Activated CD8-positive, alpha-beta memory T cell treated with anti-CD3 and anti-CD28 coated beads, Interleukin-2, amount 50 U/mL, for 48 hours (primary cell): ENCODE results near the gene KIAA1755.

Experiments
- DNase-seq: peaks from one replicate; pipeline ENCODE4 v3.0.0-alpha.2; 2020

Gene KIAA1755

DNA sequence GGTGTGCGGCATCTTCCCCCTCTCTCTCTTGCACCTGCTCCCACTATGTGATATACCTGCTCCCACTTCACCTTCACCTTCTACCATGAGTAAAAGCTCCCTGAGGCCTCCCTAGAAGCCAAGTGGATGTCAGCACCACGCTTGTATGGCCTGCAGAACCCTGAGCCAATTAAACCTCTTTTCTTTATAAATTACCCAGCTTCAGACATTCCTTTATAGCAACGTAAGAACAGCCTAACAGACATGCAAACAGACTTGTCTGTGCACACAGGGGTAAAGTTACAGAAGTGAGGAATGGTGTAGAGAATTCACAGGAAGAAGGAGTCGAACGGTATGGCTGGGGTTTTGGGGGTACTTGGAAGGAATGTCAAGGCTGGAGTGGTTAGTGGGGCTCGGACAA lies 80.7 kb downstream of the KIAA1755 start:
- no peak for DNase-seq

DNA sequence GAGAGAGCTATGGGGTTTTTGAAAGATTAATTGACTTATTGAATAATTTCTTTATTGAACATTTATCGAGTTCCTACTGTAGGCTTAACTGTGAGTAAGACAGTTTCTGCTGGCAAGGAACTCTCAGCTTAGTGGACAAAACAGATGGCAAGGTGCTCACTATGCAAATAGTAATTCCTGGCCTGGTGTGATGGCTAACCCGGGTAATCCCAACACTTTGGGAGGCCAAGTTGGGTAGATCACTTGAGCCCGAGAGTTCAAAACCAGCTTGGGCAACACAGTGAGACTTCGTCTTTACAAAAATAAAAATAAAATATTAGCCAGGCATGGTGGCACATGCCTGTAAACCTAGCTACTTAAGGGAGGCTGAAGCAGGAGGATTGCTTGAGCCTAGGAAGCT lies 82.0 kb downstream of the KIAA1755 start:
- DNase-seq, result no peak

GRCh38 chr20:38178065-38178491 lies 82.5 kb downstream of the KIAA1755 start:
- DNase-seq, result no peak

DNA sequence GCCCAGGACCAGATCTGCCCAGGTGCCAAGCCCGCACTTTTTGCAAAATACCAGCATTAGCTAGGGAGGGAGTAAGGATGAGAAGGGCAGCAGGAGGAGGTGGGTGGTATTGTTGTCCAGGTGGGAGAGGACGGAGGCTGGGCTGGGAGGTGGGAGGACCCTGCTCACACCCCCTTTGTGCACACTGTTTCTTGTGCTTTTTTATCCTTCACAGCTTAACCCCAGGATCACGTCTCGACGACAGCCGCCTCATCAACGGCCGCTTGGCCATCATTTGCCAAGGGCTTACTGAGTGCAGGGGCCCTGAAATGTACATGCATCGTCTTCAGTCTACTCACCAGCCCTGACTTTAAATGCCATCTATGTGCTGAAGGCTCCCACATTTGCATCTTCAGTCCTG lies 83.3 kb downstream of the KIAA1755 start:
- DNase-seq, result no peak

- DNase-seq, result no peak
Observed at GRCh38 chr20:38175304-38176180, 85.0 kb downstream of the KIAA1755 start.

DNA sequence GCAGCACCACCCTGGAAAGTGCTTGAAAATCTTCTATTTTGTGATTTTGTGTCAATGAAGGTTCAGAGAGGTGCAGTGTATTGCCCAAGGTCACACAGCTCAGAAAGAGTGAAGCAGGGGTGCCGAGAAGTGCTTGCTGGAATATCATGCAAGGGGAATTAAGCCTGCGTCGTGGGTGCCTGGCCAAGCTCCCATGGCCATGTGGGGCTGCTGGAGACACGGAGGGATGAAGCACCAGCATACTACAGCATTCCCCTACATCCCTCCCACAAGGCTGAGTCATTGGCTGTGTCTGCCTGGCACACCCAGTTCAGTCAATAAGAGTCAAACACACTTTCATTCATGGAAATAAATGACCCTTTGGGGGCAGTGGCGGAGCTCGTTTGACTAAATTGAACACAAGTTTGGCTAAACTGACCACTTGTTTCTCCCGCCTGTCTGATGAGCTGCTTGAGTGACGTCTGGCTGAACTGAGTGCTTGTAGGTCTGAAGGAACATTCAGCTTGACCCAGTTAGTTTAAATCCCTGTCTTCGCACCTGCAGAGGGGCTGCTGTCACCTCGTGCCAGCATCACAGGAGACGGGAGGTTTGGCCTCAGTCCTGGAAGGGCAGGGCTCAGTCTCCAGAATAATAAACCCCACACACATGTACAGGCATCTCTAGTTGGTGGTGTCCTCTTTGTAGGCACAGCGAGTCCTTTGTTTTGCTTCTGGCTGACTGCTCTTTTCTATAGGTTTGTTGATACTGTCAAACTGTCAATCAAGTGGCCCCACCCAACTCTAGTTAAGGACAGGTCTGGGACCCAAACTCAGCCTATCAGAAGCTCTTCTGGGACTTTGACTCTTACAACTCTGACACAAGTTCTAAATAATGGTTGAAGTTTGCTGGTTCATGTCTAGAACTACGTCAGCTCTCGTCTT lies 87.0 kb downstream of the KIAA1755 start:
- DNase-seq, result no peak

DNA sequence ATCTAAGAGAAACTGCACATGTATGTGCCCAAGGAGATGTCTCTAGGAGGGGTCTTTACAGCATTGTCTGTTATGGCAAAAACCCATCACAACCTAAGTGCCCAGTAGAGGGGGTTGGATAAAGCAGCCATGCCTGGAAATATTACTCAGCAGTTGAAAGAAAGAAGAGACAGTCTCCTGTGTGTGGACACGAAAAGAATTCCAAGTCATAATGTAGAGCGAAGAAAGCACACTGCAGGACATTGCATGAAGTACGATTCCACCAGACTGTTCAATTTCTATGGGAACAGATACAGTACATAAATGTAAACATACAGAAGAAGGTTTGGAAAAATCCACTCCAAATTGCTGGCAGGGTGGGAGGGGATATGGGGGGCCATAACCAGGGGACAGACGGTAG lies 88.1 kb downstream of the KIAA1755 start:
- DNase-seq, result no peak

- DNase-seq, result no peak
Observed at GRCh38 chr20:38171675-38172043, 88.9 kb downstream of the KIAA1755 start.

DNA sequence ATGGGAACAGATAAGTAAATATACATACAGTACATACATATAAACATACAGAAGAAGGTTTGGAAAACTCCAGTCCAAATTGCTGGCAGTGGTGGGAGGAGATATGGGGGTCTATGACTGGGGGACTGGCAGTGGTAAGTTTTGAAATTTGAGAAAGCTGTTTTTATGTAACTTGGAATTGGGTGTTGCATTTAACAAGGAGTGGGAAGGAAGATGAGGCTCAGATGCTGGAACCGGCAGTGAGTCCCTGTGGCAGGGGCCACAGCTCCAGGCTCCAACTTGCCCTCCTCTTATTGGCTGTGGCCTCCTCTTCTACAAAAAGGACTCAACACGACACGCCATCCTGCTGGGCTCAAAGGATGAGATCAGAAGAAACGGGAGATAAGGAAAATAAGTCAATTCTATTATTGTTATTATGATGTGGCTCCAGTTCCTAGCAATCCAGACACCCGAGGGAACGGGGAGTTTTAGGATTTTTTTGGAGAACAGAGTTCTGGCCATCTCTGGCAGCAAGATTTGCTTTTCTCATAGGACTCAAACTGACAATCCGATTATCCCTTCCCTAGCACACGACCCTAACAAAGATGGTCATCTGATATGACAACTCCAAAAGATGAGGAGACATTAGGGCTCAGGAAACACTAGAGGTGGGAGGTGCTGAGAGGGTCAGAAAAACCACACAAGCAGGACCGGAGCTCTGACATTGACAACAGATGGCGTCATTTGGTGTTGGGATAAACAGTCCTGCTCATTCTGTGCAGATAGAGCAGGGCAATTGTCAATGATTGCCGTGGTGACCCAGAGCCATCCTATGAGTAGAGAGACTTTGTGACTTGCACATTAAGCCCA lies 89.5 kb downstream of the KIAA1755 start:
- no peak for DNase-seq

DNA sequence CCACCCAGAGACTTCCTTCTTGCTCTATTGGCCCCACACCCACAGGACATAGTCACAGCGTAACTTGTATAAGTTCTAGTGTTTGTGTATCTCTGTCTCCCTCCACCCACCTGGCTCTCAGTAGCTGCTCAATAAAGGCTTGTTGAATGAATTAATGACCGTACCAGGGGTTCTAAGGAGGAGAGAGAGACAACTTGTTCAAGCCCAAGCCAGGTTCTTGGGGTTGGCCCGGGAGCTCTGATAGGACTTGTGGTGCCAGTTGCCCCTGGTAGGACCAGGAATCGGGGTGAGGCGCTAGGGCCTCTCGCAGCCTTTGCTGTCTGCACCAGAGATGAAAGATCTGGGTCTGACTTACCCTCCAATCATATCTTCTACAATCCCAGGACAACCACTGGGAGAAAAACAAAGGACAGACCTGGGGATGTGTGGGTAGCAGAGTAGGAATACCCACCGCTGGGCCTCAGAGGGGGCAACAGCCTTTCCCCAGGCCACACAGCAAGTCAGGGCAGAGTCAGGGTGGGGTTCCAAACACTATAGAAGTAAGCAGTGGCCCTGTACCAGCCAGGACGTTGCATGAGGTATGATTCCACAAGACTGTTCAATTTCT lies 90.2 kb downstream of the KIAA1755 start:
- no peak for DNase-seq

DNA sequence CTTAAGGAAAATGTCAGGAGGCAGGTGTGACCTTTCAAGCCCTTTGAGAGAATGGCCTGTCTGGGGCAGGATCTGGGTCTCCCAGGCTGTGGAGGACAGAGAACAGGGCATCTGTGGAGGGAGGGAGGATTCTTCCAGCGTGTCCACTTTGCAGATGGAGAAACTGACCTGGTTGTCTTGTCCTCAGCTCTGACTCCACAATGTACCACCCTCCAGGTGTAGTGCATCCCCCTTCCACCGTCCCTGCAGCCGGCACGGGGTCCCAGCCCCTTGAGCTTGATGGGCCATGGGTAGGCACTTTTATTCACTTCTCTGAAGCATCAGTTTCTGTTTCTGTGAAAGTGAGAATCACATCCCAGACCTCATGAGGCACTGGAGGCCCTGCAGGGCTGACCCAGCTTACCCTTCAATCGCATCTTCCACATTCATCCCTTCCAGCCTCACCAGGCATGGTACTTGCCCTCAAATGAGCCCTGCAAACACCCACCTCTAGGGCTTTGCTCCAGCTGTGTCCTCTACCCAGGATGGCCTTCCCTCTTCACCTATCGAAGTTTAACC lies 90.8 kb downstream of the KIAA1755 start:
- no peak for DNase-seq

DNA sequence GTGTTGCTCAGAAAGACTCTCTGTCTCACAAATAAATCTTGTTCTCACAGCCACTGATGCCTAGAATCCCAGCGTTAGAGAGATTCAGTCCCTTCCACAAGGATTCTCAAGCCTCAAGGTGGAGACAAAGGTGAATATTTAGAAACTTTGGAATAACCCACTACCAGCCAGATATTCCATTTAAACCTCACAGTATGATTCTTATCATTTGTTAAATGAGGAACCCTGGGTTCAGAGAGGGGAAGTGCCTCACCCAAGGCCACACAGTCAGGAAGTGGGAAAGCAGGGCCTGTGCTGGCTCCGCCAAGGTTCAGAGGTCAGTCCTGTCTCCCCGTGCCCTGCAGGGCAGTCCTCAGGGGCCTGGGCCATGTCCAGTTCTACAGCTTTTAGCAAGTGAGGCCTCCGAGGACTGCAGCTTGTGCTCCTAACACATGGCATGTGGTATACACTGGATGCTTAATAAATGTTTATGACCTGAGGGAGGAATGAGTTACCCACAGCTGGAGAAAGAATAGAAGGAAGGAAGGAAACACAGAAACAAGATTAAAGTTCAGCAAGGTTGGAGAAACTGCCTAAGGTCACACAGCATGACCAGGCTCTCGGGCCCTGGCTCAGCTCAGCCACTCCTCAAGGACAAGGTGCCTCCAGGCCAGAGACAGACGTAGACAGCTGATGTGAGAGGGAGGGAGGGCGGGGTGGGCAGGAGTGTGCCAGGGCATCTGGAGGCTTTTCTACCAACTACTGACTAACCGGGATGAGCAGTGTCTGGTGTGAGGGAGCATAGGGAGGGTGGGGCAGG lies 91.5 kb downstream of the KIAA1755 start:
- DNase-seq, result no peak

DNA sequence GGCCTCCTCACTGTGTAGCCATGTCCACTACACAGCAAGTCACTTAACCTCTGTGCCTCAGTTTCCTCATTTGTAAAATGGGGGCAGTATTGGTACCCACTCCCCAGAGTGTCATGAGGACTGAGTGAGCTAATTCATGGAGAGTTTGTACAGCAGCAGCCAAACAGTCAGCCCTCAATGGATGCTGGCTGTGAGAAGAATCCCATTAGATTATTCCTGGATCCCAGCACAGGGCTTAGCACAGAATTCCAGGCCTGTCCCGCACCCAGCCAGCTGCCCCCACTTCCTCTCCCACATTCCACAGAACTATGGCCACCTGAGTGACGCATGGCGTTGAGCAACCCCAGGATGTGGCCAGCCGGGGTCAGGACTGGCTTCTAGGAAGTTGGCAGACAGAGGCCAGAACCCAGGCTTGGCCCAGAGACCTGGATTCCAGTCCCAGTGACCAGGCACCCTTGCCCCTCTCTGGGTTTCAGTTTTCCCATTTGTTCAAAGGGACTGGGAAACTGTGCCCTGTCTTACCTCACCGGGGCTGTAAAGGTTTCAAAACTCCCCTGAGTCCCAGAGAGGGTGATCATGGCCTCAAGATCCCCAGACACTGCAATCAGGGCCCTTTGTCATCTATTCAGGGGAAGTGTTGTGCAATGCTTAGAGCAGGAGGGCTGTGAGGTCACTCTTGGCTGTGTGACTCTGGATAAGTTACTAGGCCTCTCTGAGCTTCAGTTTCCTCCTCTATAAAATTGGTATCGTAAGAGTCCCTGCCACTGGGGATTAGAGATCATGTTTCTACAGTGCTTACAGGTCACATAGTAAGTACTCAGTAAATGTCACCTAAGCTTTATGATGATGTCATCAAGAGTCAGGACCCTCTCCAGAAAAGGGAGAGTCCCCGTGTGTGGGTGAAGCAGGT lies 92.4 kb downstream of the KIAA1755 start:
- DNase-seq, result no peak

DNA sequence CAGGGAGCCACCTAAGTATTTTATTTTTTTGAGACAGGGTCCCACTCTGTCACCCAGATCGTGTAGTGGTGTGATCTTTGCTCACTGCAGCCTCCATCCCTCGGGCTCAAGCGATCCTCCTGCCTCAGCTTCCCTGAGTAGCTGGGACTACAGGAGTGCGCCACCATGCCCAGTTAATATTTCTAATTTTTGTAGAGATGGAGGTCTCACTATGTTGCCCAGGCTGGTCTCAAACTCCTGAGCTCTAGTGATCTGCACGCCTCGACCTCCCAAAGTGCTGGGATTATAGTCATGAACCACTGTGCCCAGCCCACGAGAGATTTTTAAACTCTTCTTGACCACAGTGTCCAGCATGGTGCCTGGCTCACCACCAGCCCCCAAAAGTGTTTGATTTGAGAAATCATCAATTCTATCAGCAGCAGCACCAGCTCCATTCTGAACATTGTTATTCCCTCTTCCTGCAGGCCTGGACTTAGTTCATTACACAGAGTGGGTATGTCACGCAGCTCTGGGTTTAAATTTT lies 93.1 kb downstream of the KIAA1755 start:
- DNase-seq, result no peak

DNA sequence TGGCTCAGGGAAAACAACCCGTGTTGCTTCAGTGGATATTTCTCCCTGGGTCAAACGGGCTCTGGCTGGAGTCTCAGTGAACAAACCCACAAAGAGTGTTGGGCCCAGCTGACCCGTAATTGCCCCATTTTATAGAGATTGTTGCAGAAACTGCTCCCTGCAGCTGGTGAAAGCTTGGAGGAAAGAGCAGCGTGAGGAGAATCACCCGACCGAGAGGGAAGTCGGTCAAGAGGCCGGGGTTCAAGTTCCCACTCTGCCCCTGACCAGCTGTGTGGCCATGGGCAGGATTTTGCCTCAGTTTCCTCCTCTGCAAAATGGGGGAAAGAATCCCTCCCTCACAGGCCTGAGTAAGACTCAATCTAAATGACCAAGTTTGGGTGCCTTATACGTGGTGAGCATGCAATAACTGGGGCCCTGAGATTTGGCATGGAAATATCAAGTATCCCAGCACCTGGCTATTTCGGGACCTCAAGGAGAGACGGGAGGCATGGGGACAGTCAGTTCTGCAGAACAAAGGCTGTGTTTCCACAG lies 93.8 kb downstream of the KIAA1755 start:
- no peak for DNase-seq

DNA sequence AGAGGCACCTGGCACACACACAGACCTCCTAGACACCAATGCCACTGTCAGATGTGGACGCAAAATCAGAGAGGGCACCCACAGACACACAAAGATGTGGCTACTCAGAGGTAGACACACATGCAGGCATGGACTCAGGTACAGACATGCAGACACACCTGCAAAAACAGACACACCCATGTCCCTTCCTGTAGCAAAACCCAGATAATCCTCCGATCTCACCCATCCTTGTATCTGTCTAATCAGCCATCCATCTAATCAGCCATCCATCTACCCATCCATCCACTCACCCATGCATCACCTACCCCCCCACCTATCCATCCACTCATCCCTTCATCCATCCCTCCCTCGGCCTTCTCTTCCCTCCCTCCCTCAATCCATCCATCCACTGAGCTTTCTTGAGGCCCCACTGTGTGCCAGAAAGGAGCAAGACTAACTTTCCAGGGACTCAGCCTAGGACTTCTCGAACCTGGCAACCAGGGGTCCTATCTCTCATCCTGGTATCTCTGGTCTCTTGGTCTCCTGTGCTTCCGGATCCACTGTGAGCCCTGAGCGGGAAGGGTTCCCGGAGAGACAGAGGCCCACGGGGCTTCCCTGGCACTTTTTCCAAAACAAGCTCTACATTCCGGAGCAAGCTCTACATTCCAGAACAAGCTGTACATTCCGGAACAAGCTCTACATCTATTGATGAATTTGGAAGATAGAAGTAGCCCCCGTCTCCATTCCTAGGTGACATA lies 94.4 kb downstream of the KIAA1755 start:
- no peak for DNase-seq

DNA sequence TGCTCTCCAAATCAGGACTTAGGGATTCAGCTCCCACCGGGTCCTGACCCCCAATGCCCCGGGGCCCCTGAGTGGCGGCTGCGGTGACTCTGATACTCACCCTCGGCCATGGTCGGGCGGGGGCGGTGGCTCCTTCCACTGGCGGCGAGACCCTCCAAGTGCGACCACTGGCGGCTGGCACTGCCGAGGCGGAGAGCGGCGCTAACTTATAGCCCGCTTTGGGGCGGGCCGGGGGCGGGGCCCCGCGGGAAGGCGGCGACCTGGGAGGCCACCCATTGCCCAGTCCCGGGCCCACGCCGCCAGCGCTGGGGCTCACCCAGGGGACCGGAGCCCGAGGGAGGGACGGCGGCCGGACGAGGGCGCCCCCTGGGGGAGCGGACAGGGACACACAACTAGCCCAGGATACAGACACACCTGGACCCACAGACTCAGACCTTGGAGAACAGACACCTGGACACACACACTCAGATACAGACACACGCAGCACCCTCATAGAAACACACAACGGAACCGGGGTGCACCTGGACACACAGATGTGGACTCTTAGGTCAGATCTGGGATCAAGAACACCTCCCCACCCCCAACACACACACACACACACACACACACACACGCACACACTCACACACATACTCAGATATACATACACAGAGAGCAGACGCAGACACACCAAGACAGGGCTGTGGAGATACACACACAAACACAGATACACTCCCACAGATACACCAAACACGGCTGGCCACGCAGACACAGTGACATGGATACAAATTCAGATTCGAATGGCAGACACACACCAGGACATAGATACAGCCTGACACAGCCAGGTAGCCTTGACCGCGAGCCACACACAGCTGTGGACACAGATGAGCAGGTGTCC lies 95.2 kb downstream of the KIAA1755 start, which contains the start of gene TGM2:
Gene TGM2, minus strand, starts transcription at position 182 of the 877 bp plus-strand sequence. Its CDS starts 72 bp downstream, at position 110.
- DNase-seq, result peak; percentile 80

- no peak for DNase-seq
Observed at GRCh38 chr20:38164624-38165088, 95.9 kb downstream of the KIAA1755 start.
